ENCODE results near the gene CD80. TPM values are rescaled to one million over a fixed set of nuclear protein-coding genes. Genes with fewer than 3 reads are reported as not detected.

Gene CD80
- total RNA-seq, 2 experiments from 2014 or later: 27.1 to 29.5 TPM

DNA sequence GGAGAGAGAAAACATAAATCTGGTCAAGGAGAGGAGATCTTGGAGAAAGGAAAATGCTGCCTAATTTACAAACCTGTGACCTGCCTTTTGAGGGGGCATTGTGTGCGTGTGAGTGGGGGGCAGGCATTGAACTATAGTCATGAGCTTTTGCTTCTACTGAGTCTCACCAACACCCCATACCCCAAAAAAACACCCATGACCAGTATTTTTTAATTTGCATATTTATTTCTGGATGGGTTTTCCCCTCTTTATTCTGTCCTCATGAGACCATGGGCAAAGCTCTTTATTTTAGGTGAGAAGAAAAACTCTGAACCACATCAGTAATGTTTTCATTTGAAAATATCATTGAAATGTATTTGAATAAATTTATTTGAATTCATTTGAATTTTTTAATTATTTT lies 20.6 kb downstream of the CD80 start:
- no peak overlapping the region for H3K4me3 Mint-ChIP-seq
- H3K36me3 Mint-ChIP-seq (ENCODE audit: low read depth): peaks cover 68% of the 10 kb centered on the region
- H3K4me1 Mint-ChIP-seq: peaks cover 12% of the 10 kb centered on the region
- CTCF ChIA-PET: interaction anchor here (1.3 kb wide), 1 partner anchor 19 kb away, joined by 3 read pairs; no protein-coding TSS in a partner anchor
- POLR2A ChIA-PET: no interaction called here
- H3K27ac Mint-ChIP-seq: no peak overlapping the region
- no peaks in the 10 kb centered on the region for H3K27me3 Mint-ChIP-seq
- no peak for DNase-seq
- no peaks in the 10 kb centered on the region for H3K9me3 Mint-ChIP-seq

DNA sequence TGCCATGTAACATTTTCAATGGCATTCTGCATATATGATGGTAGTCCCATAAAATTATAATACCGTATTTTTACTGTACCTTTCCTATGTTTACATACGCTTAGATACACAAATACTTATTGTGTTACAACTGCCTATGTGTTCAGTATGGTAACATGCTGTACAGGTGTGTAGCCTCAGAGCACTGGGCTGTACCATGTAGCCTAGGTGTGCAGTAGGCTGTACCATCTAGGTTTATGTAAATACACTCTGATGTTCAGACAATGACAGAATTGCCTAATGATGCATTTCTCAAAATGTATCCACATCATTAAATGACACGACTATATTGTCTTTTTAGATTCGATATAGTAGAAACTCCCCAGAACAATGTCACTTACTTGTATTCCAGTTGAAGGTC lies 22.7 kb downstream of the CD80 start:
- ChIA-PET CTCF (interaction anchor here (1.3 kb wide), 1 partner anchor 144 kb away, joined by 3 read pairs; no protein-coding TSS in a partner anchor), POLR2A (no interaction called here)
- H3K4me3 Mint-ChIP-seq: no peak overlapping the region
- no peak overlapping the region for H3K27ac Mint-ChIP-seq
- no peaks in the 10 kb centered on the region for H3K9me3 Mint-ChIP-seq
- peaks cover 68% of the 10 kb centered on the region for H3K36me3 Mint-ChIP-seq (ENCODE audit: low read depth)
- peaks cover 9% of the 10 kb centered on the region for H3K4me1 Mint-ChIP-seq
- no peaks in the 10 kb centered on the region for H3K27me3 Mint-ChIP-seq
- DNase-seq: no peak

GRCh38 chr3:119534296-119534695 lies 25.1 kb downstream of the CD80 start:
- ChIA-PET CTCF (interaction anchor here (0.7 kb wide), 1 partner anchor 73 kb away, joined by 3 read pairs; no protein-coding TSS in a partner anchor), POLR2A (interaction anchor here (0.7 kb wide), 1 partner anchor 72 kb away, joined by 3 read pairs; no protein-coding TSS in a partner anchor)
- no peak for DNase-seq
- Mint-ChIP-seq H3K9me3 (no peaks in the 10 kb centered on the region), H3K27ac (no peak overlapping the region), H3K4me1 (peaks cover 5% of the 10 kb centered on the region), H3K27me3 (no peaks in the 10 kb centered on the region), H3K36me3 (ENCODE audit: low read depth) (peaks cover 66% of the 10 kb centered on the region), H3K4me3 (no peak overlapping the region)

DNA sequence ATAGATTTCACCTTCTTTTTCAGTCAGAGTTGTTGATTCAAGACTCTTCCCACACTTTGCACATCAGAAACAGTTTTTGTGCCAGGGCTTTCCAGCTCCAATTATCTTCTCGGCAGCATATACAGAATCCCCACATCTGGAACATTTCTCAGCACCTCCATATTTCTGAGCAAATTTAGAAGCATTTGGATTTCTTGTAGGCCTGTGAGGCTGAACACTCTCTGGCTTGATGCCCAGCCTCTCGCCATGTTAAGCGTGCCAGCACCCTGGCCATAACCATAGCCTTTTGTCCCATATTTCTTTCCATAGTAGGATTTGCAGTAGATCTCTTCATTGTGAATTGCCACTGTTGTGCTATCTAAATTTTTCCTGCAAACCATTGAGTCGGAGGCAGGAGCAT lies 28.3 kb downstream of the CD80 start:
- H3K36me3 Mint-ChIP-seq (ENCODE audit: low read depth): peaks cover 75% of the 10 kb centered on the region
- H3K27me3 Mint-ChIP-seq: no peaks in the 10 kb centered on the region
- ChIA-PET POLR2A (interaction anchor here (0.9 kb wide), 1 partner anchor 33 kb away, joined by 5 read pairs; the partner anchor contains the start of gene TIMMDC1), CTCF (no interaction called here)
- peaks cover 3% of the 10 kb centered on the region for H3K4me1 Mint-ChIP-seq
- H3K4me3 Mint-ChIP-seq: no peak overlapping the region
- no peak for DNase-seq
- no peaks in the 10 kb centered on the region for H3K9me3 Mint-ChIP-seq
- no peak overlapping the region for H3K27ac Mint-ChIP-seq

DNA sequence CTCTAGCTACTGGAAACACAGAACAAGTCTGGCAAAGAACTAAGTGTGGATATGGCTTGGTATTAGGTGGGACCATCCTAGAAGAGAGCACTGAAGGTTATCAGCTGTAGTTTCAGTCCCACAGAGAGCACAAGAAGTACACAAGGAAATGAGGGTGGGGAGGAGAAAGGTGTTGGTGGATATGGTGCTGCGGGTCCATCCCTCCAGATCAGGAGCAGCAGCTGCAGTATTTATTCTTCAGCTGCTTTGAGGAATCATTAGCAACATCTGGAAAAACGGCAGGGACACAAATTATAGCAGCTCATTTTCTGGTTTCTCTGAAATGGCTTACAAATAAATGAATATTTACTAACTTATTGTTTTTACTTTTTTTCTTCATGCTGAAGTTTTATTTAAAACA lies 29.0 kb downstream of the CD80 start:
- DNase-seq: no peak
- Mint-ChIP-seq H3K27me3 (no peaks in the 10 kb centered on the region), H3K27ac (no peak overlapping the region), H3K4me1 (peaks cover 3% of the 10 kb centered on the region), H3K9me3 (no peaks in the 10 kb centered on the region), H3K36me3 (ENCODE audit: low read depth) (peaks cover 77% of the 10 kb centered on the region), H3K4me3 (no peak overlapping the region)
- CTCF ChIA-PET: no interaction called here
- POLR2A ChIA-PET: interaction anchor here (0.9 to 1.4 kb wide), 2 partner anchors 13 to 32 kb away, joined by 3 to 5 read pairs; partner anchors contain the start of gene TIMMDC1

DNA sequence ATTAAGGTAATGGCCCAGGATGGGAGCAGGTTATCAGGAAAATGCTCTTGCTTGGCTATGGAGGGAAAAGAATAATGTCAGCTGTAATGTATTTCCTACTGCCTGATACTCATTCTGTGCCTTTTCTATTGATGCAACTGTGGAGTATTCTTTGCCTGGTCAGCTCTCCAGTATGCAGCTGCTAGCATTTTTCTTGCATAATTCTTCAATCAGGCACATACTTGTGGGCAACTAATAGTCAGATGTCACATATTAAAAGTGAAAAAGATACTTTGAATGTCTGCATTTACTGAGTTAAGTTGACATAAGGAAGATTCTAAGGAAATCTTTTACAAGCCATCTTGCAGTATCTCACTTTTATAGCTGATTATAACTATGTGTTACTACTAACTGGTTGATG lies 29.5 kb downstream of the CD80 start:
- Mint-ChIP-seq H3K4me3 (no peak overlapping the region), H3K9me3 (no peaks in the 10 kb centered on the region), H3K4me1 (peaks cover 3% of the 10 kb centered on the region), H3K27ac (no peak overlapping the region), H3K27me3 (no peaks in the 10 kb centered on the region), H3K36me3 (ENCODE audit: low read depth) (peaks cover 78% of the 10 kb centered on the region)
- no peak for DNase-seq
- CTCF ChIA-PET: no interaction called here
- POLR2A ChIA-PET: interaction anchor here (0.9 to 1.4 kb wide), 2 partner anchors 14 to 32 kb away, joined by 3 to 5 read pairs; partner anchors contain the start of gene TIMMDC1

- POLR2A ChIA-PET: no interaction called here
- Mint-ChIP-seq H3K27me3 (no peaks in the 10 kb centered on the region), H3K36me3 (ENCODE audit: low read depth) (peaks cover 83% of the 10 kb centered on the region), H3K4me3 (no peak overlapping the region), H3K4me1 (peaks cover 16% of the 10 kb centered on the region), H3K27ac (no peak overlapping the region), H3K9me3 (no peaks in the 10 kb centered on the region)
- CTCF ChIA-PET: no interaction called here
- DNase-seq: no peak
Measured at GRCh38 chr3:119527714-119528113, 31.7 kb downstream of the CD80 start.

- peaks cover 4% of the 10 kb centered on the region for H3K9me3 Mint-ChIP-seq
- peaks cover 16% of the 10 kb centered on the region for H3K4me1 Mint-ChIP-seq
- ChIA-PET POLR2A (no interaction called here), CTCF (no interaction called here)
- H3K27me3 Mint-ChIP-seq: no peaks in the 10 kb centered on the region
- H3K36me3 Mint-ChIP-seq (ENCODE audit: low read depth): peaks cover 90% of the 10 kb centered on the region
- H3K4me3 Mint-ChIP-seq: no peak overlapping the region
- no peak for DNase-seq
- H3K27ac Mint-ChIP-seq: no peak overlapping the region
Measured at GRCh38 chr3:119524931-119525662, 34.3 kb downstream of the CD80 start.

GRCh38 chr3:119518026-119518425 lies 41.4 kb downstream of the CD80 start:
- no peak overlapping the region for H3K27ac Mint-ChIP-seq
- H3K36me3 Mint-ChIP-seq (ENCODE audit: low read depth): peaks cover 88% of the 10 kb centered on the region
- CTCF ChIA-PET: interaction anchor here (1.5 kb wide), 1 partner anchor 13 kb away, joined by 3 read pairs; no protein-coding TSS in a partner anchor
- peaks cover 4% of the 10 kb centered on the region for H3K4me1 Mint-ChIP-seq
- H3K4me3 Mint-ChIP-seq: no peak overlapping the region
- no peak for DNase-seq
- H3K27me3 Mint-ChIP-seq: no peaks in the 10 kb centered on the region
- POLR2A ChIA-PET: interaction anchor here (1.1 to 1.2 kb wide), 3 partner anchors 9 to 53 kb away, joined by 3 to 4 read pairs (median 3); no protein-coding TSS in a partner anchor
- H3K9me3 Mint-ChIP-seq: peaks cover 6% of the 10 kb centered on the region

DNA sequence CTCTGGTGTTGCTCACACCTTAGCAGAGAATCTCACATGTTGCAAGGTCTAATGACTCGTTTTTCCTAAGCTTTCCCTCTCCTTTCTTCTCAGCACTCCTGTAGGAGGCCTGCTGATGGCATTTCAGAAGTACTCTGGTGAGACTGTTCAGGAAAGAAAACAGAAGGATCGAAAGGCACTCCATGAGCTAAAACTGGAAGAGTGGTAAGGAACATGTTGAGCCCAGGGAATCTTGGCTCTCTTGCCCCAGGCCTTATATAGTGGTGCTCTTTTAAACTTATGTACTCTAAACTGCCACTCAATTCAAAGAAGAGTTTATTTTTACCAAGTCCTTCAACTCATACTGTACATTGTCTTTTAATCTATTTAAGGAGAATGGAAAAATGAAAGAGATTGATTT lies 42.3 kb downstream of the CD80 start:
- ChIA-PET POLR2A (interaction anchor here (1.1 to 1.4 kb wide), 4 partner anchors 9 to 40 kb away, joined by 3 to 9 read pairs (median 4); partner anchors contain the start of gene TIMMDC1), CTCF (interaction anchor here (1.5 kb wide), 1 partner anchor 12 kb away, joined by 3 read pairs; no protein-coding TSS in a partner anchor)
- DNase-seq: no peak
- H3K9me3 Mint-ChIP-seq: peaks cover 6% of the 10 kb centered on the region
- H3K27me3 Mint-ChIP-seq: no peaks in the 10 kb centered on the region
- H3K4me3 Mint-ChIP-seq: no peak overlapping the region
- no peak overlapping the region for H3K27ac Mint-ChIP-seq
- peaks cover 3% of the 10 kb centered on the region for H3K4me1 Mint-ChIP-seq
- peaks cover 87% of the 10 kb centered on the region for H3K36me3 Mint-ChIP-seq (ENCODE audit: low read depth)

DNA sequence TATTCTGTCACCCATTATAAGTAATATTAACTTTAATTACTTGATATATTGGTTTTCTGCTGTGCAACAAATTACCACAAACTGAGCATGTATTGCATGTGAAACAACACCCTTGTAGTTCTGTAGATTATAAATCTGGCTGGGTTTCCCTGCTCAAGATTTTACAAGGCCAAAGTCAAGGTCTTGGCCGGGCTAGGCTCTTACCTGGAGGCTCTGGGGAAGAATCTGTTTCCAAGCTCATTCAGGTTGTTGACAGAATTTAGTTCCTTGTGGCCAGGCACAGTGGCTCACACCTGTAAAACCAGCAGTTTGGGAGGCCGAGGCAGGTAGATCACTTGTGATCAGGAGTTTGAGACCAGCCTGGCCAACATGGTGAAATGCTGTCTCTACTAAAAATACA lies 44.8 kb downstream of the CD80 start:
- no peaks in the 10 kb centered on the region for H3K27me3 Mint-ChIP-seq
- POLR2A ChIA-PET: no interaction called here
- CTCF ChIA-PET: no interaction called here
- no peak for DNase-seq
- H3K36me3 Mint-ChIP-seq (ENCODE audit: low read depth): peaks cover 70% of the 10 kb centered on the region
- H3K4me1 Mint-ChIP-seq: no peaks in the 10 kb centered on the region
- H3K4me3 Mint-ChIP-seq: no peak overlapping the region
- H3K27ac Mint-ChIP-seq: no peak overlapping the region
- H3K9me3 Mint-ChIP-seq: no peaks in the 10 kb centered on the region

- H3K4me1 Mint-ChIP-seq: peaks cover 35% of the 10 kb centered on the region
- H3K27me3 Mint-ChIP-seq: no peaks in the 10 kb centered on the region
- POLR2A ChIA-PET: interaction anchor here (1.1 to 1.5 kb wide), 2 partner anchors 13 to 270 kb away, joined by 3 read pairs; partner anchors contain the start of gene B4GALT4
- no peaks in the 10 kb centered on the region for H3K9me3 Mint-ChIP-seq
- no peak for DNase-seq
- CTCF ChIA-PET: no interaction called here
- peaks cover 70% of the 10 kb centered on the region for H3K36me3 Mint-ChIP-seq (ENCODE audit: low read depth)
- no peak overlapping the region for H3K4me3 Mint-ChIP-seq
- no peak overlapping the region for H3K27ac Mint-ChIP-seq
Measured at GRCh38 chr3:119510690-119511089, 48.7 kb downstream of the CD80 start.

- H3K9me3 Mint-ChIP-seq: no peaks in the 10 kb centered on the region
- ChIA-PET CTCF (interaction anchor here (1.0 to 2.4 kb wide), 5 partner anchors 10 to 51 kb away, joined by 3 to 6 read pairs (median 5); partner anchors contain the start of genes CD80, TIMMDC1 and TMEM39A), POLR2A (interaction anchor here (0.6 to 3.1 kb wide), 11 partner anchors 8 to 169 kb away, joined by 3 to 46 read pairs (median 4); partner anchors contain the start of genes COX17, TIMMDC1 and TMEM39A)
- peak overlapping the region; percentile 23 for H3K4me3 Mint-ChIP-seq
- H3K4me1 Mint-ChIP-seq: peaks cover 40% of the 10 kb centered on the region
- H3K27me3 Mint-ChIP-seq: no peaks in the 10 kb centered on the region
- H3K36me3 Mint-ChIP-seq (ENCODE audit: low read depth): peaks cover 64% of the 10 kb centered on the region
- H3K27ac Mint-ChIP-seq: peak overlapping the region; percentile 87
- peak; percentile 50 for DNase-seq
Measured at GRCh38 chr3:119508172-119508845, 51.1 kb downstream of the CD80 start.
